Ishikawa (cell line): ENCODE measurements around the gene ENOX1.

Experiments used
- CEBPB ChIP-seq: IDR thresholded peaks from 2 replicates; pipeline ENCODE4 v1.6.1; 2012
- CREB1 ChIP-seq: IDR thresholded peaks from 2 replicates; pipeline ENCODE4 v1.6.1; 2012; ENCODE audit warnings: low read depth
- EGR1 ChIP-seq: IDR thresholded peaks from 2 replicates; pipeline ENCODE4 v1.6.1; 2012
- EP300 ChIP-seq: IDR thresholded peaks from 2 replicates; pipeline ENCODE4 v1.6.1; 2012; ENCODE audit warnings: borderline replicate concordance
- FOXM1 ChIP-seq: IDR thresholded peaks from 2 replicates; pipeline ENCODE4 v1.6.1; 2012; ENCODE audit warnings: low read depth, borderline replicate concordance
- RAD21 ChIP-seq: IDR thresholded peaks from 2 replicates; pipeline ENCODE4 v1.6.1; 2012; ENCODE audit warnings: low read depth
- TAF1 ChIP-seq: IDR thresholded peaks from 2 replicates; pipeline ENCODE4 v1.6.1; 2012; ENCODE audit warnings: low read depth, mild to moderate bottlenecking
- TCF12 ChIP-seq: IDR thresholded peaks from 2 replicates; pipeline ENCODE4 v1.6.1; 2012; ENCODE audit warnings: low read depth
- TEAD4 ChIP-seq: IDR thresholded peaks from 2 replicates; pipeline ENCODE4 v1.6.1; 2012
- ZBTB7A ChIP-seq: IDR thresholded peaks from 2 replicates; pipeline ENCODE4 v1.6.1; 2012; ENCODE audit warnings: low read depth

- no peak for TF ChIP-seq RAD21
- TF ChIP-seq TEAD4: no peak
- no peak for TF ChIP-seq ZBTB7A
- TF ChIP-seq CEBPB: no peak
- TF ChIP-seq TAF1: no peak
- no peak for TF ChIP-seq EP300
- no peak for TF ChIP-seq EGR1
- TF ChIP-seq TCF12: no peak
- no peak for TF ChIP-seq FOXM1
- no peak for TF ChIP-seq CREB1
Measured at GRCh38 chr13:43555667-43556066, 231.1 kb downstream of the ENOX1 start.
